Astrocyte of the cerebellum (primary cell): ENCODE results near the gene EIF4E1B.

Source experiments
- DNase-seq: peaks from one replicate; pipeline ENCODE4 v3.0.0-alpha.2; 2011; ENCODE audit warnings: low read depth
- H3K4me3 ChIP-seq: 2 replicates; pipeline ENCODE4 v1.5.1; 2011; ENCODE audit warnings: mild to moderate bottlenecking, low read depth, low read length, moderate library complexity
- in situ Hi-C: cut with HindIII; loops from 2 replicates; pipeline ENCODE4 v1.10.0; 2017; ENCODE audit warnings: low sequenced_read_pairs
- TF ChIP-seq, protein P1 (sequence below): IDR thresholded peaks from 2 replicates; pipeline ENCODE4 v1.5.1; 2012; ENCODE audit warnings: low read length, low read depth, moderate library complexity, mild to moderate bottlenecking; ENCODE audit errors: missing control alignments

Gene EIF4E1B

DNA sequence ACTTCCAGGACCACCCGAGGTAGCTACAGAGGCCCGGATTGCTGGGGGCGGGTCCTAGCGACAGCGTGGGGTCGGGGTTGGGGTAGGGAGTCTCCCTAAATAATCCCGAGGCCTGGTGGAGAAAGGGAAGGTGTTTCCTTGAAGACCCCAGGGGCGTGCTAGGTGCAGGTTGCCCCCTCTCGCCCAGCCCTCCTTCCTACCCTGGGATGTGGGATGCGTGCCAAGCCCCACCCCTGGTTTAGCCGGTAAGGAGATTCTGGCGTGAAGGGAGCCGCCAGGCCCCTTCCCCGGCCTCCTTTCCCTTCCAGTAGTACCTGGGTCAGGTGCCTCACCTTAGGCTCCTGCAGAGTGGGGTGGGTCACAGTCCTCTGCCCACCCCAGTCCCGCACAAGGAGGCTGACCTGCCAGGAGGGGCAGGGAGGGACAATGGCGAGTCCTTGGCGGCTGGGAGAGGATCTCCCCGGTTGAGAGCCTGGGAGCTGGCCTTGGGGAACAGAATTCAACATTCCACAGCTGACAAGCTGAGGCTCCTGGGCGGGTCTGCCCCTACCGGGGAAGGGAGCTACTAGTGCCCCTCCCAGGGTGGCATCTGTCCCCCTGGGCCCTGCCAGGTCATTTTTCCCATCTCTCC lies 17.5 kb downstream of the EIF4E1B start:
- in situ Hi-C loops, result no loop called here

DNA sequence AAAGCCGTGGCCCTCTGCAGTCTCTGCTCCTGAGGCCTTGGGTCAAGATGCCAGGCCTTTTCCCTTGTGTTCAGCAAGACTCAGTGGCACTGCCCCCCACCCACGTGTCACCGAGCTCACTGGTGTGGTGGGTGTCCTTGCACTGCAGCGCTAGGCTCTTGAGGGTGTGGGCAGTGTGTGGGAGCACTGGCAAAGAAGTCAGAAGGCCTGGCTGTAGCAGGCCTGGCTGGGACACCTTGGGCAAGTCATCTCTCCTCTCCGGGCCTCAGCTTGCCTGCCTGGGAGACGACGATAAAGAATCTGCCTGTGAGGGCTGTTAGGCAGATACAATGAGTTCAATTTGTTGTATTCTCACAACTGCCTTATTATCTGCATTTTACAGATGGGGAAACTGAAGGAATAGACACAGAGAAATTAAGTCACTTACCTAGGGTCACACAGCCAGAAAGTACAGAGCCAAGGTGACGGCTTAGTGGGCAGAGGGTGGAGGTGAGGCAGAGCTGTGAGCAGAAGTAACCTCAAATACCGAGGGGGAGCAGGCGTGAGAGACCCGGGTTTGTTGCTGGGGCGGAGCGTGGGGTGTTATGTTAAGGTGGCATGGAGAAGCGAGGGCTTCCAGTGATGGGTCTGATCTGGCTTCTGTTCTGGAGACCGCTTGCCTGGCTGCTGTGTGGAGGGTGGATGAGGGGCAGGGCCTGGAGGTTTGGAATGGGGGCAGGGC lies 18.2 kb downstream of the EIF4E1B start:
- in situ Hi-C loops, result no loop called here
- no peak for DNase-seq
- H3K4me3 ChIP-seq, result peak overlapping the region; percentile 74

More for the DNA sequence above, 17.5 kb downstream of the EIF4E1B start:
- peak overlapping the region; percentile 74 for H3K4me3 ChIP-seq
- TF ChIP-seq, protein P1, sequence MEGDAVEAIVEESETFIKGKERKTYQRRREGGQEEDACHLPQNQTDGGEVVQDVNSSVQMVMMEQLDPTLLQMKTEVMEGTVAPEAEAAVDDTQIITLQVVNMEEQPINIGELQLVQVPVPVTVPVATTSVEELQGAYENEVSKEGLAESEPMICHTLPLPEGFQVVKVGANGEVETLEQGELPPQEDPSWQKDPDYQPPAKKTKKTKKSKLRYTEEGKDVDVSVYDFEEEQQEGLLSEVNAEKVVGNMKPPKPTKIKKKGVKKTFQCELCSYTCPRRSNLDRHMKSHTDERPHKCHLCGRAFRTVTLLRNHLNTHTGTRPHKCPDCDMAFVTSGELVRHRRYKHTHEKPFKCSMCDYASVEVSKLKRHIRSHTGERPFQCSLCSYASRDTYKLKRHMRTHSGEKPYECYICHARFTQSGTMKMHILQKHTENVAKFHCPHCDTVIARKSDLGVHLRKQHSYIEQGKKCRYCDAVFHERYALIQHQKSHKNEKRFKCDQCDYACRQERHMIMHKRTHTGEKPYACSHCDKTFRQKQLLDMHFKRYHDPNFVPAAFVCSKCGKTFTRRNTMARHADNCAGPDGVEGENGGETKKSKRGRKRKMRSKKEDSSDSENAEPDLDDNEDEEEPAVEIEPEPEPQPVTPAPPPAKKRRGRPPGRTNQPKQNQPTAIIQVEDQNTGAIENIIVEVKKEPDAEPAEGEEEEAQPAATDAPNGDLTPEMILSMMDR, result no peak
- no peak for DNase-seq

DNA sequence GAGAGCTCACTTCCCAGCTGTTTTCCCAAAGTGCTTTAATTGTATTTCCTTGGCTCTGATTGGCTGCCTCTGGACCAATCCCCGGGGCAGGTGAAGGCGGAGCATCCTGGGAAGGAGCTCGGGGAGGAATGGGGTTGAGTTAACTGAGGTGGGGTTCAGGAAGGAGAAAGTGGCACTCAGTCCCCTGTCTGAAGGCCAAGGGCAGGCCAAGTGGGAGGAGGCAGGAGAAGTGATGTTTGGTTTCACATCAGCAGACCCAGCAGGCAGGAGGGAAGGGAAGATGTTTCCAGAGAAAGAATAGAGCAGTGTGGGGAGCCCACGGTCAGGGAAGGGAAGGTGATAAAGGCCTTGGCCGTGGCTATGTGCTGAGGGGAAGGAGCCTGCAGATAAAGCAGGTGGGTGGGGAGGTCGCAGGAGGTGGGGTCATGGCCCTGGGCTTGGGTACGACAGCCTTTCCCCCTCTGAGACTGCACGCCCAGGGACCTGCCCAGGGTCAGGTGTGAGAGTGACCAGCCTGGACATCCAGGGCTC lies 19.9 kb downstream of the EIF4E1B start:
- DNase-seq, result no peak
- H3K4me3 ChIP-seq, result no peak overlapping the region
- TF ChIP-seq, protein P1, result no peak
- in situ Hi-C loops, result no loop called here

More for the DNA sequence above, 18.2 kb downstream of the EIF4E1B start:
- TF ChIP-seq, protein P1, result no peak

DNA sequence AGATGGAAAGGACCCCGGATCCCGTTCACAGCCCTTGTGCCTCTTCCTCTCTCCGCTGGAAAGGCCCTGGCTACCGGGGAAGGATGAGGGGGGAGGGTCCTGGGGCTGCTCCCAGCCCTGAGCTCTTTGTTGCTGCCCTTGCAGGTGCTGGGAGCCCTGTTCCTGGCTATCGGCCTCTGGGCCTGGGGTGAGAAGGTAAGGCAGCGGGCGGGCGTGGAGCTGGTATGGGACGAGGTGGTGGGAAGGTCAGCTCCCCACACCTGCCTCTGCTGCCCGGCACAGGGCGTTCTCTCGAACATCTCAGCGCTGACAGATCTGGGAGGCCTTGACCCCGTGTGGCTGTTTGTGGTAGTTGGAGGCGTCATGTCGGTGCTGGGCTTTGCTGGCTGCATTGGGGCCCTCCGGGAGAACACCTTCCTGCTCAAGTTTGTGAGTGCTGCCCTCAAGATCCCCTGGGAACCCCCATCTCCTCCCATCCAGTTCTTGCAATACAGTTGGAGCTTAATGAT lies 21.1 kb downstream of the EIF4E1B start:
- H3K4me3 ChIP-seq, result no peak overlapping the region
- in situ Hi-C loops, result no loop called here
- TF ChIP-seq, protein P1, result no peak
- DNase-seq, result no peak

DNA sequence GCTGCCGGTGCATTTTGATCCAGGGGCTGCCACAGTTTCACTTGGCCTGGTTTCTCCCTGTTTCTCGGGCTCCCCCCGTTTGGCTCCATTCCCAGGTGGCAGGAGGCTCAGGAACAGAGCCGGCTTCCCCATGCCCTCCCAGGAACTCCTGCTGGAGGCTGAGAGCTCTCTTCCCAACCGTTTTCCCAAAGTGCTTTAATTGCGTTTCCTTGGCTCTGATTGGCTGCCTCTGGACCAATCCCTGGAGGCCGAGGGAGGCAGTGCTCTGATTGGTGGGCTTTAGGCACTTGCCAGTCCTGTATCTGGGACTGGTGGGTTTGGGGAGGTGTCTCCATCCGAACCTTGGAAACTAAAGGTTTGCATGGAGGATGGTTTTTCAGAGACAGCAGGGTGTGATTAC lies 21.7 kb downstream of the EIF4E1B start:
- TF ChIP-seq, protein P1, result no peak
- H3K4me3 ChIP-seq, result no peak overlapping the region
- in situ Hi-C loops, result no loop called here
- no peak for DNase-seq

DNA sequence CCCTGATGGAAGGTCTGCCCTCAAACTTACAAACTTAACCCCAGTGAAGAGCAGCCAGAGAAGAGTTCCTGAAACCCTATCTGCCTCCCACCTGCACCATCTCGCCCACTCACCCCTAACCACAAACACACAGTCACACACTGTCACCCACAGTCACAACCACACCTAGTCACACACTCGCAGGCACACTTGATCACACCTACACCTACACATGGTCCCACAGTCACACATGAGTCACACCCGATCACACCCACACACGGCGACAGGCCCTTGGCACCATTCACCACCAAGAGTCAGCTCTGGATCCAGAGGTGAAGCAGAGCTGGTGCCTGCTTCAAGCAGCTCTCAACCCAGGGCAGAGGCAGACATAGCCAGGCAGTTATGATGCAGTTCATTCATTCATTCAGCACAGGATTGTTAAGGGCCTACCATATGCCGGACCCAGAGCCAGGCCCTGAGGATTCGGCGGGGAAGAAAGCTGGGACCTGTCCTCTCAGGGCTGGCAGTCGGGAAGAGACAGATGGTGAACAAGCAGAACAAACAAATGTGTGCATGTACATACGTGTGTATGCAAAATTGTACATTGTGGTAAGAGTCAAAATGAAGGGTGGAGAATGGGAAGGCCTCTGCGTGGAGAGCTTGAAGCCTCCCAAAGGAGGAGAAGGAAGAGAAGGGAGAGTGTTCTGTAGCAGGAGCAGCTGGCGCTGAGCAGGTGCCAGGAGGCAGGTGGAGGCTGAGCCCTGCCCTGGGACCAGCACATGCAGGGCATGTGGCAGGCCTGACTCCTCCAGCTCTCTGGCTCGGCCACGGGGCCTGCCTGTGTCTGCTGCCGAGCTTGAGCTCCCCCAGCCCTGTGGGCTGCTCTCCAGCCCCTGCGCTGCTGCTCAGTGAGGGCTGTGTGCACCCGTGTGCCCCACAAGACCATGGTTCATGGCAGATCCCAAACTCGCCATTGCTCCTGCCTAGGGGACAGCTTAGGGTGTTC lies 23.2 kb downstream of the EIF4E1B start:
- in situ Hi-C loops, result no loop called here
- H3K4me3 ChIP-seq, result no peak overlapping the region
- TF ChIP-seq, protein P1, result no peak
- no peak for DNase-seq
